ENCODE measurements around the gene SH2B2.

DNA sequence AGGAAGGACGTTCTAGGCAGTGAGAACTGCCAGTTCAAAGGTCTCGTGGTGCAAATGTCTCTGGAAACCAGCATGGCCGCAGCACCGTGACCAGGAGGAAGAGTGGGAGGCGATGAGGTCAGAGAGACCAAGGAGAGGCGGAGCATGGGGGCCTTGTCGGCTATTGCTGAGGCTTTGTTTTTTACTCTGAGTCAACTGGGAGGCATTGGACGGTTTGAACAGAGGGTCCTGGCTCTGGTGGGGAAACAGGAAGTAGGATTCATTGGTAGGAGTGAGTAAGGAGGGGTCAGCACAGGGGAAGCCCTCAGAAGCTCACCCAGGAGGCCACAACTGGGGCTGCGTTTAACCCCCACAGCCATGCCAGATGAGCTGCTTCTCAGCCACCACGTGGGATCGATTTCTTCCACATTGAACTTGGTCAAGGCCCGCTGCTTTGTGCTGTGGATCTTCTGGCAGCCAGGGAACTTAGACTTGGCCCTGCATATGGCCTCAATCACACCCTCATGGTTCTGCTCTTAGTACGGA is 22.2 kb upstream of the SH2B2 start:
- TF ChIP-seq POLR2A (IDR thresholded peaks at IDR 0.05; ENCODE audit: low read depth, low read length), result no peak
- TF ChIP-seq, protein P1, sequence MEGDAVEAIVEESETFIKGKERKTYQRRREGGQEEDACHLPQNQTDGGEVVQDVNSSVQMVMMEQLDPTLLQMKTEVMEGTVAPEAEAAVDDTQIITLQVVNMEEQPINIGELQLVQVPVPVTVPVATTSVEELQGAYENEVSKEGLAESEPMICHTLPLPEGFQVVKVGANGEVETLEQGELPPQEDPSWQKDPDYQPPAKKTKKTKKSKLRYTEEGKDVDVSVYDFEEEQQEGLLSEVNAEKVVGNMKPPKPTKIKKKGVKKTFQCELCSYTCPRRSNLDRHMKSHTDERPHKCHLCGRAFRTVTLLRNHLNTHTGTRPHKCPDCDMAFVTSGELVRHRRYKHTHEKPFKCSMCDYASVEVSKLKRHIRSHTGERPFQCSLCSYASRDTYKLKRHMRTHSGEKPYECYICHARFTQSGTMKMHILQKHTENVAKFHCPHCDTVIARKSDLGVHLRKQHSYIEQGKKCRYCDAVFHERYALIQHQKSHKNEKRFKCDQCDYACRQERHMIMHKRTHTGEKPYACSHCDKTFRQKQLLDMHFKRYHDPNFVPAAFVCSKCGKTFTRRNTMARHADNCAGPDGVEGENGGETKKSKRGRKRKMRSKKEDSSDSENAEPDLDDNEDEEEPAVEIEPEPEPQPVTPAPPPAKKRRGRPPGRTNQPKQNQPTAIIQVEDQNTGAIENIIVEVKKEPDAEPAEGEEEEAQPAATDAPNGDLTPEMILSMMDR (IDR thresholded peaks at IDR 0.05; ENCODE audit: extremely low read depth in 1 of 2, insufficient read depth in 1 of 2, low read depth in 1 of 2, low read length in 2 of 2), result no peak
- no peak for TF ChIP-seq MYC (IDR thresholded peaks at IDR 0.05; ENCODE audit: low read depth, low read length)

Measured in endothelial cell of umbilical vein (primary cell).